GM13976 (cell line): ENCODE results near the gene IRX4.

Experiments used
- DNase-seq: peaks from one replicate; pipeline ENCODE4 v3.0.0; 2012; ENCODE audit warnings: low spot score
- CTCF ChIP-seq: IDR thresholded peaks from 2 replicates; pipeline ENCODE4 v1.5.1; 2012; ENCODE audit warnings: borderline replicate concordance, mild to moderate bottlenecking; ENCODE audit not compliant: insufficient read depth; ENCODE audit errors: extremely low read depth, missing control alignments, control extremely low read depth
- in situ Hi-C: fragments of 300-500 bp; cut with MboI; formaldehyde crosslinking; loops from one replicate; pipeline ENCODE4 v1.12.0; 2022; ENCODE audit warnings: low sequenced_read_pairs, mixed read lengths, inconsistent platforms; ENCODE audit not compliant: unreplicated experiment

Gene IRX4

GRCh38 chr5:1859099-1859498 is 23.6 kb downstream of the IRX4 start:
- TF ChIP-seq CTCF: no peak
- DNase-seq: no peak
- in situ Hi-C loops: no loop called here

GRCh38 chr5:1858436-1858835 is 24.3 kb downstream of the IRX4 start:
- no peak for DNase-seq
- in situ Hi-C loops: no loop called here
- TF ChIP-seq CTCF: no peak

GRCh38 chr5:1857256-1857600 is 25.5 kb downstream of the IRX4 start:
- in situ Hi-C loops: no loop called here

GRCh38 chr5:1856596-1857255 is 26.0 kb downstream of the IRX4 start:
- no peak for TF ChIP-seq CTCF
- no peak for DNase-seq
- in situ Hi-C loops: no loop called here

More at GRCh38 chr5:1857256-1857600, 25.5 kb downstream of the IRX4 start:
- no peak for TF ChIP-seq CTCF
- no peak for DNase-seq

GRCh38 chr5:1855596-1855995 is 27.1 kb downstream of the IRX4 start:
- DNase-seq: no peak
- TF ChIP-seq CTCF: no peak
- in situ Hi-C loops: no loop called here

- in situ Hi-C loops: no loop called here
- no peak for TF ChIP-seq CTCF
- DNase-seq: no peak
Measured at GRCh38 chr5:1855075-1855474, 27.6 kb downstream of the IRX4 start.

GRCh38 chr5:1853531-1853930 is 29.2 kb downstream of the IRX4 start:
- in situ Hi-C loops: no loop called here
- no peak for DNase-seq
- TF ChIP-seq CTCF: no peak
